GM19328 (cell line): Measurements from ENCODE around the gene ZNF438.

Experiments
- ATAC-seq: cut with Tn5 transposase; IDR thresholded peaks from one replicate; pipeline ENCODE4 v1.9.1; 2021; ENCODE audit warnings: mild to moderate bottlenecking, moderate library complexity; ENCODE audit not compliant: unreplicated experiment

ZNF438 gene

DNA sequence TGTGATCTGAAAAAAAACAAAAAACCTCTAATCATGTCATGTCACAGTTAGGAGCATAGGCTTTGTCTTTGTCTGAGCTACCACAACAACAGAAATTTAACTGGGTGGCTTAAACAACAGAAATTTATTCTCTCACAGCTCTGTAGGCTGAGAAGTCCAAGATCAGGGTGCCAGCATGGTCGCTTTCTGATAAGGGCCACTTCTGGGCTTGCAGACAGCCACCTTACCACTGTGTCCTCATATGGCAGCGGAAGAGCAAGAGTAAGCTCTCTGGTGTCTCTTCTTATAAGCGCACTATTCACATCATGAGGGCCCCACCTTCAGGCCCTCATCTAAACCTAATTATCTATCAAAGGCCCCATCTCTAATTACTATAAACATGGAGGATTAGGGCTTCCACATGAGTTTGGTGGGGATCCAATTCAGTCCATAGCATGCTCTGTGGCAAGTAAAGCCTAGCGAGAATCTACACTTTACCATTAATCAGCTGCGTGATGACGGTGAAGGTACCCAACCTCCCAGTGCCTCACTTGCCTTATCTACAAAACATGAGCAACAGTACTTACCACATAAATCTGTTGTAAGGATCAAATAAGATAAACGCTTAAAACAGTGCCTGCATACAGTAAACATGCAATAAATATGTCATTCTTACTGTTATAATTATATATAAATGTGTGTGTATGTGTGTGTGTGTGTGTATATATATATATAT is 17.3 kb downstream of the ZNF438 start:
- ATAC-seq: no peak

DNA sequence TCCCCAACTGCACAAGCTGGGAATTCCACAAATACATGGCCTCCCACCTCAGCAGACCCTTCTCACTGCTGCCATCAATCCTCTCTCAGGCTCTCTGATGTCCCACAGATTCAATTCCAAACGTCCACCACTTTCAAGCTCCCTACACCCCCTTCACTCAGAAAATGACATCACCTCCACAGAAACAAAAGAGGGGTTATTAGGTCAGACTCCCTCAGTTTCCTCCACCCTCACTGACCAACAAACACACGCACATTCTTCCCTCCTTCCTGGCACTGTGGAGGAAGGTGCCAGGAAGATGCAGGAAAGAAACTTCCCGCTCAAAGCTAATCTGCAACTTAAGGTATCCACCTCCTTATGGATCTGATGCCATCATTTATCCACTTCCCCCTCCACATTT is 18.3 kb downstream of the ZNF438 start:
- ATAC-seq: no peak

DNA sequence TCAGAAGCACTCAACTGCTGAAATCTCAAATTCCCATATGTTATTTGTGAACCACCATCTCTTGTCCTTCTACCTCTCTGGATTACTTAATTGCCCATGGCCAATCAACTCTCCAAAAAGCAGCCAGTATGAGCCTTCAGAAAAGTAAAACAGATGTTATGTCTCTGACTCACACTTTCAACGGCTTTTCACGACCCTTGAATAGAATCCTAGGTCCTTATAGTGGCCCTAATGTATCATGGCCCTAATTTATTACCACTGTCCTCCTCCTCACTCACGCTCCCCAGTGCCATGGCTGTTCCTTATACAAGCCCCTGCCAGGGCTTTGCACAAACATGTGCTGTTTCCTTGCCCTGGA is 20.0 kb downstream of the ZNF438 start:
- no peak for ATAC-seq

DNA sequence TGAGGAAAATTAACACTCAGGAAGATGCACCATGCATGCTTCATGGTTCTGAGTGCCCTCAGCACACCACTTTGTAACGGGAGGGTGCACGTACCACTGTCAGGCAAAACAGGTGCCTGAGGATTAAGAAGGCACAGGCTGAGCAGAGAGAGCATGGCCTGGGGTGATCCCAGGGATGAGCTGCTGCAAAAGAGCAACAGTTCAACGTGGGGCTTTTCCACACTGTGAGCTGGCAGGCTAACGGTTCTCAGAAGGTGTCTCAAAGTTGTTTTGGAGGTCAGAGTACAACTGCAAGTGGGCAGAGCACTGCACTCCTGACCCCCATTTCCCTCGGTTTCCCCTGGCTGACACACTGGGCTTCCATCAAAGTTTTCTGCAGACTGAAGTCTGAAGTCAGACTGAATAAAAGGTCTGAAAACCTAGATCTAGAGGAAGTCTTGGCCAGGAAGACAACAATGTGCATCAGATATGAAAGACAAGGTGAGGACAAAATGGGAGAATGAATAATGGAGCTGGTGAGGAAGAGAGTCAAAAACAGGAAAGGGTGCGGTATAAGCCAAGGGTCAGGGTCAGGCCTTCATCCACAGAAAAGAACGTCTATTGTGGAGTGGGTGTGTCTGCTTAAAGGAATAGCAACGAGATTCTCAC is 20.5 kb downstream of the ZNF438 start:
- no peak for ATAC-seq

DNA sequence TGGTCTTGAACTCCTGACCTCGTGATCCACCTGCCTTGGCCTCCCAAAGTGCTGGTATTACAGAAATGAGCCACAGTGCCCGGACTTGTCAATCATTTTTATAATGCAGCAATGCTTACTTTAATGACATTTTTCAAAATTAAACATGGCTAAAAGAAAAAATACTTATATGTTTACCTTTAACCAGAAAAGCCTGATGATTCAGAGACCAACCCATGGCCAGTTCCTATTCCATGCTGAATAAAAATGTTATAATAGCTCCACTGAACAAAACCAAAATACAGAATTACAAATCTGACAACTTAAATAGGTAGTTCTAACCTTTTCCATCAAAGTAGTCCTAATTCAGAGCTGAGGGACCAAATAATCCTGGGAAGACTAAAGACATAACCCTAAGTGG is 21.6 kb downstream of the ZNF438 start:
- ATAC-seq: no peak

DNA sequence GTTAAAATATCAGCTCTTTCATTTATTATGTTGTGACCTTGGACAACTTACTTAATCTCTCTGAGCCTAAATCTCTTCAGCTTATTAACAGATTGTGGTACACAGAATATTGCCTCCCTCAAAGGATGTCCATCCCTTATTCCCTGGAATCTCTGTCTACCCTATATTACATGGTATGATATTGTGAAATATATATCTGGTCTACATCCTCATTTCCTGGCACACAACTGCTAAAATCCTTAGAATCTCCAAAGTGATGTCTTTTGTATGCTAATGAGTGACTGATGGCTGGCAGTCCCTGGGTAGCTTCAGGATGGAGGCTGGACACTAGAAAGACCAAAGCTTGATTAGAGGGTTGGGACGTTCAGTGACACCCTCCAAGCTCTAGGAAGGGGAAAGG is 25.8 kb downstream of the ZNF438 start:
- no peak for ATAC-seq

DNA sequence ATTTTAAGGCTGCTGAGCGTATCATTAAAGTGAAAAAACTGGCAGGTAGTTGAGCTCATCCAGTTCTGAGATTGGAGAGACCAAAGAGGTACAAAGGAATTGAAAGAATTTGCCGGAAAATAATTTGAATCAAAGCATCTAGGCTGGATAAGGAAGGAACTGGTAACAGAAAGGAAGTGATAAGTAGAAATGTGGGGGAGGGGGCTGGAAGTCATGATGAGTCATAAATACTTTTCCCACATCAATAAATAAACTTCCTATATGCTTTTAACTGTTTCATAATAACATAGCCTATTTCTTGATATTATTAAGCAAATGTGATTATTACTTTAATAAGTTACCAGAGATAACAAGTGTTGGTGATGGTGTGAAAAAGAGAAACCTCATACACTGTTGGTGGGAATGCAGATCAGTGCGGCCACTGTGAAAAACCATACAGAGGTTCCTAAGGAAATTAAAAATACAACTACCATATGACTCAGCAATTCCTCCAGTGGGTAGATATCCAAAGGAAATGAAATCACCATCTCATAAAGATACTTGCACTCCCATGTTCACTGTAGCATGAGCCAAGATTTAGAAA is 27.0 kb downstream of the ZNF438 start:
- ATAC-seq: no peak

DNA sequence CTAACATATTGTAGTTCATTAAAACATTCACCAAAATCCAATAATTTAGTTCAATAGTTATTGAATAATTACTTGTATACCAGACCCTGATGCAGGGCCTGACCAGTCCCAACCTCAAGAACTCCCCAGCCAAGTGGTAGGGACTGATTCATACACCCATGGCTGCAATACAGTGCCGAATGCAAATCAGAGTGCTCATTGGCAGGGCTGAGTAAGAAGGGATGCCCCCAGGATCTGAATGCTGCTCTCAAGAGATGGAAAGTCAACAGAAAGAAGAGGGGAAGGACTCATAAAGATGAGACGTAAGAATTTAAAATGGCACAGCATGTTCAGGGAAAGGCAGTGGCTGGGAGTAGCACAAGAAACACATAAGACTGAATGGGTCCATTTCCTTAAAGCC is 29.9 kb downstream of the ZNF438 start:
- ATAC-seq: no peak

DNA sequence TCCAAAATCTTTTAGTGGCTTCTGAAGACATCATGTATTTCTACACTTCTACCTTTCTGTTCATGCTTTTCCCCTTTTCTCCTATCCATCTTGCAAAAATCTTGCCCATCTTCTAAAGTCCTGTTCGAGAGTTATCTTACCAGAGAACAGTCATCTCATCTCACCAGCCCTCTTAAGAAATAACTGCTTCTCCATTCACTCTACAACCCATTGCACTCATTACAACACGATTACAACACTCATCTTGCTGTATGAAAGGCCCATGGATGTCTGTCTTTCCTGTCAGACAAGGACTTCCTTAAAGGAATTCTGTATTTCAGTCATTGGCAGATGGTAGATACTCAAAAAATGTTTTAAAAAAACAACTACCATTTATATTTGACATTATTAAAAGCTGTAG is 30.8 kb downstream of the ZNF438 start:
- no peak for ATAC-seq

DNA sequence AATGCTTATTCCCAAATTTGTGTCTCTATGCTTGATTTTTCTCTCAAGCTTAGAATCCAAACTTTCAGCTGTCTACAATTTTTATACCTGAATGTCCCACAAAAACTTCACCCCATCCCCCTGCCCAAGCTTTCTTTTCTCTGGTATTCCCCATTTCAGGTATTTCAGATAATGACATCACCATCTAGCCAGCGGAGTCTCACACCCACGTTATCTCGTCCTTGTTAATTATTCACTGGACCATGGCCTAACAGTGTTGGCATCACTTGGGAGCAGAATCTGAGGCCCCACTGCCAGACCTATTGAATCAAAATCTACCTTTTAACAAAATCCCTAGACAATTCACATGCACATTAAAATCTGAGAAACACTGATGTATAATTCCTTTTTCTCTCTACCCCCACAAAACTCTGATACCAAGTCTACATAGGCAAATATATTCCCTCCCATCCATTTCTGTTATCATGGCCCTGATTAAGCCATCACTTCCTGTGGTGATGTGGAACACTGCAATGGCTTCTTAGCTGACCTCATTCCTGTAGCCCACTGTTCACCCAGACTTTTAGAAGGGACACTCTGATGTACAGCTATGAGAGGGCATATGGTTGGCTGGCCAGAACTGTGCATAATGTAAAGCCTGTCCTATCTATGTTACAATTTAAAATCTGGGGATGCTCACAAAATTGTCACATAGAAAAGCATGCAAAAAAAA is 31.4 kb downstream of the ZNF438 start:
- ATAC-seq: no peak

DNA sequence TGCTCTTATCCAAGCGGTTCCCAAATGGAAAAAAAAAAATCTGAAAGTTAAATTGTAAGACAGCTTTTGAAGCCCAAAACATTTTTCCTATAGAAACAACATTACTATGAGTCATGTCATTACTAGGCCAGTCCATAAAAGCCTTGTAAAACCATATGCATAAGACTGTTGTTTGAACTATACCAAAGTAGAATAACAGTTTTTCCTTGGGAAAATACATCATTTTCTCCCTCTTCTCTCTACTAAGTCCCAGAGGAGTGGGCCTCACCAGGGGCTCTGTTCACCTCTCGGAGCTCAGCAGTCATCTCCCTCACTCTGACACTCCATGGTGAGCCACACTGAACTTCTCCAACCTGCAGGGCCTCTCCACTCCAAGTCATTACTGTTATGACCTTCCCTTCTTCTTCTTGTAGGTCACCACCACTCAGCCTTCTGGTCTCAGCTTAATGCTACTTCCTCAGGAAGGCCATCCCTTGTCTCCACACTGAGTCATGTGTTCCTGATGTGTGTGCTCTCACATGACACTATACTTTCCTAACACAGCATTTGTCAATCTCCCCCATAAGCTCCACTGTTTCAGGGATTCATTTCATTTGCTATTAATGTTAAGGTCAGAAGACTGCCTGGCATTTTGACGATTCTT is 32.5 kb downstream of the ZNF438 start:
- no peak for ATAC-seq

DNA sequence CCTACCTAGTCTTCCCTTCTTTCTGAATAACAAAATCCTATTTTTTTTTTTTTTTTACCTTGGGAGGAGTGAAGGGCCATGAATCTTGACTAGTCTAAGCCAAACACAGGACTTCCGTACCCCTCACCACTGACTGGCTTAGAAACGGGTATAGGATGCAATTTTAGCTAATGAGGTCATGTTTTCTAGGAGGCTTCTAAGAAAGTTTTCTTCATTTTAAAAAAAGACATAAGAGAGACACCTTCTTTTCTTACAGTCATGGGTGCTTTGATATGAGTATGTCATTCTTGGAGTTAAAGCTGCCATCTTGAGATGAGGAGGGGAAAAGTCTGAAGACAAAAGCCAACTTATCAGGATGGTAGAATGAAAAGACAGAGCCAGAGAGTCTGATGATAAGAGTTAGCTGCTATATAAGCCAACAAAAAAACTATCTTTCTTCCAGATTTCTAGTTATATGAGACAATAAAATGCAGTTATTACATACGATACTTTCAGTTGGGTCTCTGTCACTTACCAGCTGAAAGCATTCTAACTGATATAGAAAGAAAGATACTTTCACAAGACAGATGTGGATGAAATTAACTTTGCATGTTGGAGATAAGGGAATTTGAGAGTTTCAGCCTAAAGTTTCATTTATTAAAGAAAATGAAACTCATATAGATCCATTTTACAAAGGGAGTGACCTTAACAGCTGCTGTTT is 34.0 kb downstream of the ZNF438 start:
- ATAC-seq: no peak

DNA sequence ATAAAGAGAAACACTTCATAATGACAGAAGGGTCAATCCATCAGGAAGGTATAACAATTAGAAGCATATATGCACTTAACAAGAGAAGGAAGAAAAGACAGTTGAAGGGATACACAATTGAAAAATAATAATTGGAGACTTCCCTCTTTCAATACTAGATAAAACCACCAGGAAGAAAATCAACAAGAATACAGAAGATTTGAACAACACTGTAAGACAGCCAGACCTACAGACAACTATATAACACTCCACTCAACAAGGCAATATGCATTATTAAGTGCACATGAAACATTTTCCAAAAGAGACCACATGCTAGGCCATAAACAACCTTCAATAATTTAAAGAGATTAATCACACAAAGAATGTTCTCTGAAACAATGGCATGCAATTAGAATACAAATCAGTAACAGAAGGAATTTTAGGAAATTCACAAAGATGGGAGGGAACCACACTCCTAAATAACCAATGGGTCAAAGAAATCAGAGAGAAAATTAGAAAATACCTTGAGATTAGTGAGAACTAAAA is 35.1 kb downstream of the ZNF438 start:
- ATAC-seq: no peak

DNA sequence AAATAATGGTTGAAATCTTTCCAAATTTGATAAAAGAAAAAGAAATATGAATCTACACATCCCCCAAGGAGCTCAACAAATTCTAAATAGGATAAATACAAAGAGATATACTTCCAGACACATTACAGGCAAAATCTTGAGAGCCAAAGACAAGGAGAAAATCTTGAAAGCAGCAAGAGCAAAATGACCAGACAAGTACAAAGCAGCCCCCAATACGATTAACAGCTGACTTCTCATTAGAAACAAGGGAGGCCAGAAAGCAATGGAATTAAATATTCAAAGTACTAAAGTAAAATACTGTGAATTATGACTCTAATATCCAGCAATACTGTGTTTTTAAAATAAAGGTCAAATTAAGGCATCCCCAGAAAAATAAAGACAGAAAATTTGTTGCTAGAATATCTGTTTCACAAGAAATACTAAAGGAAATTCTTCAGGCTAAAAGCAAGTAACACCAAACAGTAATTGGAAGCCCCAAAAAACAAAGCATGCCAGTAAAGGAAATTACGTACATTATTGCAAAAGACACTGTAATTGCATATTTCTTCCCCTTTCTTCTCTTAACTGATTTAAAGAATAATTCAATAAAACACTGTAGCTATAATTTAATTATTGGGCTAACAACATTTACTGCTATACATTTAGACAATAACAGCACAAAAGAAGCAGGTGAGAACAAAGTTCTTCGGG is 36.4 kb downstream of the ZNF438 start:
- ATAC-seq: no peak

DNA sequence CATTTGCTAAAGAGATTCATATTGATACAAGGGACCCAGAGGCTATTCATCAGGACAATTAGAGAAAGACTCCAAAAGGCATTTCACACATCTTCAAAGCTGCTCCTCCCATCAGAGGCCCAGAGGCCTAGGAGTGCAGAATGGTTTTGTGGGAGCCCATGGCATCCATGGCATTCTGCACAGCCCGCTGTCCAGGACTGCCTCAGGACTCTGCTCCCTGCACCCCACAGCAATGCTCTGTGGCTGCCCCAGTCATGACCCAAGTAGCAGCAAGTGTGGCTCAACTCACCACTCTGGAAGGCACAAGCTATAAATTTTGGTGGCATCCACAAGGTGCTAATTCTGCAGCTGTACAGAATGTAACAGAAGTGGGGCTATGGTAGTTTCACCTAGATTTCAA is 38.5 kb downstream of the ZNF438 start:
- no peak for ATAC-seq

DNA sequence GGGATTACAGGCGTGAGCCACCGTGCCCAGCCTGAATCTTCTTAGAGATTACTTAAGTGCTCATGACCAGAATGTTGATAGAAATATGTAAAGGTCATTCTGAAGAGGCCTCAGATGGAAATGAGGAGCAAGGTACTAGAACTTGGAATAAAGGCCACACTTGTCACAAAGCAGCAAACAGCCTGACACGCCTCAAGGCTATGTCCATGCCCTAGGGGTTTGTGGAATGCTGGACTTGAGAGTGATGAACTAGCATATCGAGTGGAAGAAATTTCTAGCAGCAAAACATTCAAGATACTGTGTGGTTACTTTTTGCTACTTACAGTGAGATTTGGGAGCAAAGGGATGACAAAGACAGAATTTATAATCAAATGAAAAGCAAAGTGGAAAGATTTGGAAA is 39.0 kb downstream of the ZNF438 start:
- ATAC-seq: no peak

DNA sequence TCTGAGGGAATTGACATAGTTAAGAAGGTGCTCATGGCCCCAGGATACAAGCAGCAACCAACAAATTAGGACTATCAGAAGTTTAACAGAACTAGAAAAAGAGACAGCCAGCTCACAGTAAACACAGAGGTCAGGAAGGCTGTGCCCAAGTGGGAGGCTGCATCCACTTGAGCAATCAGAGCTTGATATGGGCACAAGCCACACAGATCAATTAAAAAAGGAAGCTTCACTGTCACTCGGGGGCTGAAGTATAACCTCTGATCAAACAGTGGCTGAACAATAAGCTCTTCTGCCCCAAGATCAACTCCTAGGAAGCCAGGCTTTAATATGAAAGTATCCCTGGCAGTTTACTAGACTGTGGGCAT is 40.0 kb downstream of the ZNF438 start:
- ATAC-seq: no peak

DNA sequence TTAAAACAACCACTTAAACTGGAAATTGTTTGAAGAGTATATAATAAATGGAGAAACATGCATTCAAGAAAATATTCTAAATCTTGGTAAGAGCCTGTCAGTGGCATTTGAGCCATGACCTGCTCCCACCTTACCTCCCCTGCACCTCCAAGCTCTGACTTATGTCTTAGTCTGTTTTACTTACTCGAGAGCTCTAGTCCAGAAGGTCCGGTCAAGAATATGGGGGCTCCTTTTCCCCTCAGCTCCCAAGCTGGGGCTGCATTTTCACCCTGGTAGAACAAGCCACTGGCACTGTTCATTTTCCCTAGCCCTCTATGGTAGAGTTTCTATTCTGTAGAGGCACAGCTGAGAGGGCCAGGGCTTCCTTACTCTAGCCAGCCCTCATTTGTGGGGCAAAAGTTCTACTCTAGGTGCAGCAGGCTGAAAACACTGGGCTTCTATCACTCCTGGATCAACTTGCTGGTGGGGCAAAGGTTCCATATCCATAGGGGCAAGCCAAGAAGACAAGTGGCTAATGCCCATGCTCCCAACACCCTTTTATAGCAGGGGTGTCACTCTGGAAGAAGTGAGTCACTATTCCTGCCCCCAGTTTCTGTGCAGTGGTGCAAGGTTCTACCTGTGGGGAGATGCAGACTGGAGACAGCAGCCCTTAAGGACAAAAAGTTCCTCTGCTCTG is 40.6 kb downstream of the ZNF438 start:
- ATAC-seq: no peak

DNA sequence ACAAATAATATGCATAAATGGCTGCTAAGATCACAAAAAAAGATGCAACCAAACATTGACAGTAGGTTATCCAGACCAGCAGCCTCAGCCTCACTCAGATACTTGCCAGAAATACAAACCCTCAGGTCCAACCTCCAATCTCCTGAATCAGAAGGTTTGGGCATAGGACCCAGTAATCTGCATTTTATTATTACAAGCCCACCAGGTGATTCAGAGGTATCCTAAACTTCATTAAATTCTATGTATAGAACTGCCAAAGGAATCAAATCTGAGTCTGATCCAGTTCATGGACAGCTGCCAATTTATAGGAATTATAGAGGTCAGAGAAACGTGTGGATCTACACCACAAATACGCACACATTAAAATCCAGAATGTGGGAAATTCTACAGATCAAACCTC is 41.3 kb downstream of the ZNF438 start:
- no peak for ATAC-seq
